GM21390 (cell line): ENCODE results near the gene CCL13.

Source experiments
- ATAC-seq: cut with Tn5 transposase; IDR thresholded peaks from one replicate; pipeline ENCODE4 v1.9.1; 2021; ENCODE audit not compliant: unreplicated experiment

The CCL13 gene

GRCh38 chr17:34361478-34362061, 5.3 kb downstream of the CCL13 start:
- peak; percentile 58 for ATAC-seq

GRCh38 chr17:34363183-34363661, 6.9 kb downstream of the CCL13 start, which contains the start of gene CCL1:
Gene CCL1, minus strand, starts transcription at chr17:34363233. Its CDS starts 72 bp downstream, at chr17:34363161.
- no peak for ATAC-seq

GRCh38 chr17:34364751-34365150, 8.5 kb downstream of the CCL13 start:
- no peak for ATAC-seq

GRCh38 chr17:34365340-34365739, 9.1 kb downstream of the CCL13 start:
- ATAC-seq = no peak

- no peak for ATAC-seq
Observed at GRCh38 chr17:34366010-34366409, 9.7 kb downstream of the CCL13 start.

GRCh38 chr17:34366529-34367107, 10.3 kb downstream of the CCL13 start:
- no peak for ATAC-seq

GRCh38 chr17:34367486-34368195, 11.4 kb downstream of the CCL13 start:
- ATAC-seq = no peak

- ATAC-seq = no peak
Observed at GRCh38 chr17:34368196-34368945, 12.1 kb downstream of the CCL13 start.

GRCh38 chr17:34368946-34369500, 12.7 kb downstream of the CCL13 start:
- ATAC-seq = no peak

GRCh38 chr17:34369571-34369970, 13.3 kb downstream of the CCL13 start:
- no peak for ATAC-seq

- ATAC-seq = no peak
Observed at GRCh38 chr17:34370376-34370996, 14.2 kb downstream of the CCL13 start.

GRCh38 chr17:34370997-34371395, 14.7 kb downstream of the CCL13 start:
- ATAC-seq = no peak

- ATAC-seq = no peak
Observed at GRCh38 chr17:34371405-34372100, 15.3 kb downstream of the CCL13 start.

GRCh38 chr17:34374457-34374856, 18.2 kb downstream of the CCL13 start:
- ATAC-seq = no peak

- ATAC-seq = no peak
Observed at GRCh38 chr17:34375426-34375997, 19.2 kb downstream of the CCL13 start.

- ATAC-seq = peak; percentile 54
Observed at GRCh38 chr17:34377078-34377823, 21.0 kb downstream of the CCL13 start.

- ATAC-seq = peak; percentile 69
Observed at GRCh38 chr17:34378664-34379101, 22.4 kb downstream of the CCL13 start.

- ATAC-seq = no peak
Observed at GRCh38 chr17:34379868-34380267, 23.6 kb downstream of the CCL13 start.

GRCh38 chr17:34382621-34383124, 26.4 kb downstream of the CCL13 start:
- ATAC-seq = no peak
